Activated CD4-positive, alpha-beta T cell treated with anti-CD3 and anti-CD28 coated beads, Interleukin-2, amount 50 U/mL, for 48 hours (primary cell): ENCODE measurements around the gene STX11.
"Not testable (repeated sequence)": the region's sequence is repeated elsewhere in the genome, so short reads cannot be mapped to it uniquely, and the experiment has no call there.

Experiments
- DNase-seq, 2 experiments: peaks; one replicate each; pipeline ENCODE4 v3.0.0-alpha.2; 2020

The STX11 gene

DNA sequence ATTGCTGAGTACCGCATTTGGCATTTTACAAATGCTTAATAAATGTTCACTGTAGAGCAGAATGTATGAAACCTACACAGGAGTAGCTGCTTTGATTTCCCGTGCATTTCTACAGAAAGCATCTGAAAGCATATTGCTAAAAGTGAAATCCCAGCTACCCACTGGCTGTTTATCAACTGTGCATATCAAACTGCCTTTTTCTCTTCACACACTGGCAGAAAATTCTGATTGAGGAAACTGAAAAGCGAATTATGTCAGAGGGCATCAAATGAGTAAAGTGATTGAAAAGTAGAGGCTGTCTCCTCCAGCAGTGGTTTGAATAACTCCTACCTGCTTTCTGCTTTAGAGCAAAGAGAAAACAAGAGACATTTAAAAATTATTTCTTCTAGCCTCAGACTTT, 28.0 kb downstream of the STX11 start:
- DNase-seq = no peak

DNA sequence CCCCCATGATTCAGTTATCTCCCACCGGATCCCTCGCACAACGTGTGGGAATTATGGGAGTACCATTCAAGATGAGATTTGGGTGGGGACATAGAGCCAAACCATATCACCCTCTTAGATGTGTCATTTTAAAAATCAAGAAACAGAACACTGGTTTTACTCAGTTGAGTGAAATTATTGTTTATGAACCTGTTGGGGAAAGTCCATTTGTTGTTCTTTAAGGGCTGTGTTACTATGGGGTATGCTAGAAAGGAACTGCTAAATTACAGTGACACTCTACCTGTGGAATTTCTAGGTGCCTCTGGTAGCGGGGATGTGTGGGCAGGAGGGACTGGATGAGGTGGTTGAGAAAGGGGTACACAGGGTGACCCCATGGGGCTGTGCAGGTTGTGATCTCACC, 28.9 kb downstream of the STX11 start:
- peak; percentile 10 to 20 for DNase-seq

DNA sequence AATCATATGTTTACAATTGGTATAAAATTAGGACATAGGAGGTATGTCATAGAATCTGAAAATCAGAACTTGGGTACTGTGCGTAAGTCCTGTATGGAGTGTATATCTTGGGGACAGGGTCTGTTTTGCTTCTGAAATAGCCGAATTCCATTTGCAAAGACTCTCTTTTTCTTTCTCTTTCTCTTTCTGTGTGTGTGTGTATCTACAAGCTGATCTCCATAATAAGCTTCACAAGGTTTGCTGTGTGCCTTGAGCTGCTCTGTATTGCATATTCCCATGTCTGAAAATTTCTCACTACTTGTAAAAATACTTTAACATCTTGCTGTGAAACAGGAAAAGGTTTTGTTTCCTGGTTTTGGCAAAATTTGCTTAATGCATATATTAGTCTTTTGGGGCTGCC, 29.5 kb downstream of the STX11 start:
- DNase-seq = no peak

DNA sequence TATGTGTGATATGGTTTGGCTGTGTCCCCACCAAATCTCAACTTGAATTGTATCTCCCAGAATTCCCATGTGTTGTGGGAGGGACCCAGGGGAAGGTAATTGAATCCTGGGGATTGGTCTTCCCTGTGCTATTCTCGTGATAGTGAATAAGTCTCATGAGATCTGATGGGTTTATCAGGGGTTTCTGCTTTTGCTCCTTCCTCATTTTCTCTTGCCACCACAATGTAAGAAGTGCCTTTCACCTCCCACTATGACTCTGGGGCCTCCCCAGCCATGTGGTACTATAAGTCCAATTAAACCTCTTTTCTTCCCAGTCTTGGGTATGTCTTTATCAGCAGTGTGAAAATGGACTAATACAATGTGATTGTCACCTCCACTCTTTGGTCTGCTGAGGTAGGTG, 30.0 kb downstream of the STX11 start:
- DNase-seq = not testable (repeated sequence)

DNA sequence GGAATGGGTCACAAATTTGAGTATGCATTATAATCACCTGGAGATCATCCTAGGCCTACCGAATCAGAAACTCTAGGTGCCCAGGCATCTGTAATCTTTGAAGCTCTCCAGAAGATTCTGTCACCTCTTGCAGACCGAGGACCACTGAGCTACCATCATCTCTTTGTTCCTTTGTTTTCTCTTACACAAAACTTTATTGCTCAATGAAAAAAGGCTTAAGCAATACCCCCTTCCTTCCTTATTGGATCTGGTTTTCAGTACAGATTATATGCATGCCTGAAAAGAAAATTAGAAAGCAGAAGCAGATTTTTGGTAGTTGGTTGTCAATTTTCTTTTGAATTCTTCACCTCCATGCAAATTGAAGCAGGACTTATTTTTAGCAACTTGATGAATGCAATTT, 31.3 kb downstream of the STX11 start:
- DNase-seq = no peak

DNA sequence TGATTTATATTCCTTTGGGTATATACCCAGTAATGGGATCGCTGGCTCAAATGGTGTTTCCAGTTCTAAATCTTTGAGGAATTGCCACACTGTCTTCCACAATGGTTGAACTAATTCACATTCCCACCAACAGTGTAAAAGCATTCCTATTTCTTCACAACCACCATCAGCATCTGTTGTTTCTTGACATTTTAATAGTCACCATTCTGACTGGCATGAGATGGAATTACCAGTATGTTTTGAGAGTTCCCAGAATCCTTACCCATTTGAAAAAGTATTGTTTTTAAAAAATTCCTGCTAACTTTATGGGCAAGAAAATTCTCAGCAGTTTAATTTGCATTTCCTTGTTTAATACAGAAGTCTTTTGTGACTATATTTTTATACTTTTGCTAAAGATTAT, 33.9 kb downstream of the STX11 start:
- not testable (repeated sequence) for DNase-seq

DNA sequence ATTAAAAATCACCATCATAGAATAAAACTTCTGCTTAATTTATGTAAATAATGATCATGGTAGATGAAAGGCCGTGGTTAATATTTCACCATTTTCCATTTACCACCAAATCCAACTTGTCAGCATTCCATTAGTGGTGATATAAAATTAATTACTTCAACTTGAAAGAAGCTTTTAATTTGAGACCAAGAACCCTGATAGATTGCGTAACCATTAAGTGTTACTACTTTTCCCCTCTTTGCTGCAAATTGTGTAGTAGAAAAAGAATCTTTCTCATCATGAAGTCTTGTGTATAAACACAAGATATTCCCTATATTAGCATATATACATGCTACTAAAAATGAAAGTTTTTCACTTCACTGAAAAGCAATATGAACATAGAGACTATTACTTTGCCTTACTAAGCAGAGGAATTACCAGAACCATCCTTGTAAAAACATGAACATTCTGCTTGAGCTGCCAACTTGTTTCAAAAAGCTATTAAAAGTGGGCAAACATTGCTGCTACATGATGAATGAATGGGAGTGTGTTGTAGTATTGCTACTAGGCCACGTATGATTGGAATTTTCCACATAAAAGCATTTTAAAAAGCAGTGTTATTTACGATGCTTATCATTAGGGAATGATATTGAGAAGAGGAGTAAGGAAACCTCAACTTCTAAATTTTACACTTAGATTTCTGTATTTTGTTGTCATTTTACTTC, 35.0 kb downstream of the STX11 start:
- no peak for DNase-seq

DNA sequence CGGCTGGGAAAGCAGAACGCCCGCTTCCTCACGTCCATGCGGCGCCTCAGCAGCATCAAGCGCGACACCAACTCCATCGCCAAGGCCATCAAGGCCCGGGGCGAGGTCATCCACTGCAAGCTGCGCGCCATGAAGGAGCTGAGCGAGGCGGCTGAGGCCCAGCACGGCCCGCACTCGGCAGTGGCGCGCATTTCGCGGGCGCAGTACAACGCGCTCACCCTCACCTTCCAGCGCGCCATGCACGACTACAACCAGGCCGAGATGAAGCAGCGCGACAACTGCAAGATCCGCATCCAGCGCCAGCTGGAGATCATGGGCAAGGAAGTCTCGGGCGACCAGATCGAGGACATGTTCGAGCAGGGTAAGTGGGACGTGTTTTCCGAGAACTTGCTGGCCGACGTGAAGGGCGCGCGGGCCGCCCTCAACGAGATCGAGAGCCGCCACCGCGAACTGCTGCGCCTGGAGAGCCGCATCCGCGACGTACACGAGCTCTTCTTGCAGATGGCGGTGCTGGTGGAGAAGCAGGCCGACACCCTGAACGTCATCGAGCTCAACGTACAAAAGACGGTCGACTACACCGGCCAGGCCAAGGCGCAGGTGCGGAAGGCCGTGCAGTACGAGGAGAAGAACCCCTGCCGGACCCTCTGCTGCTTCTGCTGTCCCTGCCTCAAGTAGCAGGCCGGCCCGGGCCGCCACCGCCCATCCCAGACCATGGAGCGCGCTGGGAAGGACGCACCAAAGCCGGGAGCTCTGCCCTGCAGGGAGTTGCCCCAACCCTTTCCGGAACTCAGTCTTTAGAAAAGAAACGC, 36.7 kb downstream of the STX11 start:
- no peak for DNase-seq

DNA sequence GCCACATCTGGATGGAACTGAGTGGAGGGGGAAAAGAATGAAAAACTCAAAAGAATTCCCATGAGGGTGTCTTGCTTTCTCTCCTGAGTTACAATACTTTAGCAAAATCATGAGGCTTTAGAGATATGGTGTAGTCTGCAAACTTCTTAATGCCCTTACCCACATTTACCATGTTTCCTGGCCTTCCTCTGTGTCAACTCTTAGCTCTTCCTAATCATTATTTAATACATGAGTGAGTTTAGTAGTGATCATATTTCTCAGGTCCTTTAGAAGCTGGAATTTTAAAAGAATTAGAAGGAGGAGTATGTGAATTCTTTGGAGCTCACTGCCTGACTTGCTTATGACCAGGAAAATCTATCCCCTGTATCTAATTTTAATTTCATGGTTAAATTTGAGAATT, 39.0 kb downstream of the STX11 start:
- no peak for DNase-seq

DNA sequence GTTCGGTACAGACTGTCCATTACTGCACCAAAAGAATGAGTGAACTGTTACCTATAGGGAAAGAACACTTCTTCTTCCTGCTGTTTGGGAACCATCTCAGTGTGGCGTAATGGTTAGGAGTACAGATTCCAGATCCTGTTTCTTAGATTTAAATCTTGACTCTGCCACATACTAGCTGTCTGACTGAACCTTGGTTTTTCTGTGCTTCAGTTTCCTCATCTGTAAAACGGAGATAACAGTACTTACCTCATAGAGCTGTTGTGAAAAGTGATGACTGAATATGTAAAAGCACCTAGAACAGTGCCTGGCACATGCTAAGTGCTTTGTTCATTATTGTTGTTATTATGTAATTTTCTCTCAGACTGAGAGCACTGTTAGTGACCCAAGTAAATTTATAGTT, 39.8 kb downstream of the STX11 start:
- DNase-seq = no peak

DNA sequence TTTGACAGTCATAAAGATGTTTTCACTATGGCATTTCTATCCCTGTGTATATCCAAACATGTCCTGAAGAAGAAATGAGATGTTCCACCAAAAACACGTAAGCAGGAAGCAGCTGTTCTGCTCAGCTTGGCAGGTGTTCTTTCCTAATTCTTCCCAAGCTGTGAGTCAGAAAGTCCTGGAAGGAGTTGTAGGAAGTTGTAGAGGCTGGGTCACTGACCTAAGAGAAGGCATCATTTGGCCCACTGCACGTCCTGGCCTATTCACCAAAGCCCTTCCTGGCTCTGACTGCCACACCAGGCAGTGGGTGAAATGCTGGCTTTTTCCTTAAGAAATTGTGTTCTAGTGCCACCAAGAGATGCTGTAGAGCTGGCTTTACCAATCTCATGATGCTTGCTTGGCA, 40.3 kb downstream of the STX11 start:
- no peak for DNase-seq

DNA sequence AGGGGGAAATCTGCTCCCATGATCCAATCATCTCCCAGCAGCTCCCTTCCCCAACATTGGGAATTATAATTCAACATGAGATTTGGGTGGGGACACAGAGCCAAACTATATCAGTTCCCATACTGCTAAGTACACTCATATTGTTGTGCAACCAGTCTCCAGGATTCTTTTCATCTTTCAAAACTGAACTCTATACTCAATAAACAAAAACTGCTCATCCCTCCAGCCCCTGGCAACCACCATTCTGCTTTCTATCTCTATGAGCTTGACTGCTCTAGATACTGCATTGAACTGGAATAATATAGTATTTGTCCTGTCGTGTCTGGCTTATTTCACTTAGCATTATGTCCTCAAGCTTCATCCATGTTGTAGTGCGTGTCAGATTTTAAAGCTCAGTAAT, 42.9 kb downstream of the STX11 start:
- DNase-seq = no peak

DNA sequence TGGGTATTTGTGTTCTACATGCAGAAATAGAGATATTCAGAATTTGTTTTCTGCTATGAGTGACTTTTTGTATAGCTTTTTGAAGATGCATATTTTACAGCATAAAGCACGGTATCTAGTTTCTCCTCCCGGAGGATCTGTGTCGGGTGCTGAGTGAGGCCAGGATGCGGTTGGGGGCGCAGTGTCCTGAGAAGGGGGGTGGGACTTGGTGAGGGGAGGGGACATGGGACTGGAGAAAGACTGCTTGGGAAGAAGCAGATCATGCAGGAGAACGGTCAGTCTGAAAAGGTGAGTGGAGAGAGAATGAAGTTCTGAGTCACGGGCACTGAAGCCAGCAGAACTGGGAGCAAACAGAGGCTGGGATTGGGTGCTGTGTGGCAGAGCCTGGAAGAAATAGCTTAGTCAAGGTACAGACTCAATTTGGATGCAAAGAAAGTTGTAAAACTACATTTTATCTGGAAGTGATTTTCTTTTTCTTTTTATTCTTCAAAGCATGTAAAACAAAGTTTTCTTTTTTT, 44.0 kb downstream of the STX11 start:
- DNase-seq = no peak

DNA sequence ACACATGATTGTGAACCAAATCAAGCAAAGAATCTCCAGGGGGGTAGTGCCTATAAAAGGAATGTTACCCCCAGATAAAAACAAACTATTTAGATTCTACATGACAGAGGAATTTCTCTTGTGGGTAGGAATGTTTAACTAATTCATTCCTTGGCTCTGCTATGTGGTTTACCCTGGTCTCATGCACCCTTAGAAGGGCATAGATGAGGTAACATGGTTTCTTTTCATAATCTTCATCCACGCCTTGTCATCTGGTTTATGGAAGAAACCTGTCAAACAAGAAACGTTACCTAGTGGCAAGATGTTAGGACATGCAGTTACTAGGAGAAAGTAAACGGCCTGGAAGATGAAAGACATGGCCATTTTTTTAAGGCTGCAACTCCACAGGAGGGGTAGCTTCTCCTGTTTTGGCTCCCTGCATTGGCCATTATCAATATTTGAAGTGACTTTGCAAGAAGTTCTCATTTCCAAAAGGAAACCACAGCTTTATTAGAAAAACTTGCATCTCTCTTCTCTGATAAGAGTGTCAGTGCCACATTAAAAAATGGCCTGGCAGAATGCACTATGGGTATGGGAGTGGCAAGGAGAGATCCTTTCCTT, 45.5 kb downstream of the STX11 start:
- DNase-seq = no peak

DNA sequence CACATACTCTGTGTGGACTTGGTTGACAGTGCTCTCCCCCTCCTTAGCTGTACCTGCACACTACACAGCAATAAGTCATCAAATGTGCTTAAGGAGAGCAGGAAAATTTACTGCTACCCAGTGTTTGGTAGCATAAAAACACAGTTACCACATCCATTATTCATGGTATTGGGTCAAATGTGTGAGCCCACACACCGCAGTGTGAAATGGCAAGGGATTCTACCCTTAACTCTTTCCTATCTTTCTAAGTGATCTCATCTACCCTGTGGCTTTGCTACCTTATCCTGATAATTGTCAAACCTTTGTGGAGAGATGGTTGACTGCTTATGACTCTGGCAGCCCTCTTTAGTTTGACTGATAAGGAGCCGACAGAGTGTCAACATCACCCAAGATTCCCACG, 47.6 kb downstream of the STX11 start:
- DNase-seq = no peak

DNA sequence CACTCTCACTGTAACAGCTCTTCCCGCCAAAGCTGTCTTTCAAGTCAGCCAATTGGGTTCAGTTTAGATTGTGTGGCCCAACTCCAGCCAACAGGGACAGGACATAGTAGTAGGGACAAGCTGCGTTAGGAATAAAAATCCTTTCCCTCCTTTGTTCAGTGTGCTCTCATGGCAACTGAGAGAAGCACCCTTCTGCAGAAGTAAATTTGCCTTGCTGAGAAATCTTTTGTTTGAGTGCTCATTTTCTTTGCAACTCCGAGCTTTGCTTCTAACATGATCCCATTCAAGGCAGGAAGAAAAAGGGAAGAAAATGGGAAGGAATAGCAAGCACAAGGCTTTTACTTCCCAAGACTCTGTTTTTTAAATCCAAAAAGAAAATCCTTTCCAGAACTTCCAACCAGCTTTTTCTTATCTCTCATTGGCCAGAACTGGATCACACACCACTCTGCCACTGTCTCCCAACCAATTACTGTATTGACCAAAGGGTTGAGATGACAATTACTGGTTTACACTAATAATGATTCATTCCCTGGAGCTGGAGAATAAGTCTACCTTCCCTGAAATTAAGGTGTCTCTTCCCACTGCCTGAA, 52.7 kb downstream of the STX11 start:
- DNase-seq = no peak

DNA sequence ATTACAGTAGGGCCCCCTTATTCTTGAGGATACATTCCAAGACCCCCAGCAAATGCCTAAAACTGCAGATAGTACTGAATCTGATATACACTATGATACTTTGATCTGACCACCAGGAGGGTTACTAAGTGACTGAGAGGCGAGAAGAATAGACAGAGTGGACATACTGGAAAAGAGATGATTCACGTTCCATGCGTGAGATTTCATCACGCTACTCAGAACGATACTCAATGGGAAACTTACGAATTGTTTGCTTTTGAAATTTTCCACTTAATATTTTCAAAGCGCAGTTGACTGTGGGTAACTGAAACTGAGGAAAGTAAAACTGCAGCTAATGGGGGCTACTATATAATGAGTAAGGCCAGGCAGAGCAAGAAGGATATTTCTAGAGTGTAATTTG, 60.8 kb downstream of the STX11 start:
- no peak for DNase-seq

DNA sequence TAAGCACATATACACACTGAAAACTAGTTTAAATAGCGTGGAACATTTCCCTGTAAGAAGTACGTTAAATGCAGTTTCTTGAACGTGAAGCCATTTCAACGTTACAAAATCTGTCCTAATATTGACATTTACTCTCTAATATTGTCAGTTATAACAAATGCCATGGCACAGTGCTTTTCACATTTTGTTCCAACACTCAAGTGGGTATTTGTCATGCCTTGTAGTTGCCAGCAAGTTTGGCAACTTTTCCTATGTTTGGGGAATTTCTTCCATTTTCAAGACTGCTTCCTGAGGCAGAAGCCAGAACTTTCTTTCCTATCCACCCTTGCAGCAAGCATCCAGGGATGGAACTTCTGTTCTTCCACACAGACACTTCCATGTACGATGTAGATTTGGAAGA, 63.0 kb downstream of the STX11 start:
- DNase-seq = no peak

DNA sequence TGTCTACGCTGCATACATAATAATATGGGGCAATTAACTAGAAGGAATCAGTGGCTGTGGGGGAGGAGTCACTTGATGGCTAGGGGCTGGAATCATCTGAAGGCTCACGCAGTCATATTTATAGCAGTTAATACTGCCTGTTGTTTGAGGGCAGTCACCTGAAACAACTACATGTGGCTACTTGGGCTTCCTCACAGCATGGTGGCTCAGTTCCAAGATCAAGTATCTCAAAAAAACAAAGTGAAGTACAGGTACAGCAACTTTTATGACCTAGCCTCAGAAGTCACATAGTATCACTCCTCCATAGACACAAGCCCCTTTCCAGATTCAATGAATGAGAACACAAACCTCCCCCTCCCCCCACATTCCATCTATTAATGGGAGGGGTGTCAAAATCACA, 63.7 kb downstream of the STX11 start:
- no peak for DNase-seq

DNA sequence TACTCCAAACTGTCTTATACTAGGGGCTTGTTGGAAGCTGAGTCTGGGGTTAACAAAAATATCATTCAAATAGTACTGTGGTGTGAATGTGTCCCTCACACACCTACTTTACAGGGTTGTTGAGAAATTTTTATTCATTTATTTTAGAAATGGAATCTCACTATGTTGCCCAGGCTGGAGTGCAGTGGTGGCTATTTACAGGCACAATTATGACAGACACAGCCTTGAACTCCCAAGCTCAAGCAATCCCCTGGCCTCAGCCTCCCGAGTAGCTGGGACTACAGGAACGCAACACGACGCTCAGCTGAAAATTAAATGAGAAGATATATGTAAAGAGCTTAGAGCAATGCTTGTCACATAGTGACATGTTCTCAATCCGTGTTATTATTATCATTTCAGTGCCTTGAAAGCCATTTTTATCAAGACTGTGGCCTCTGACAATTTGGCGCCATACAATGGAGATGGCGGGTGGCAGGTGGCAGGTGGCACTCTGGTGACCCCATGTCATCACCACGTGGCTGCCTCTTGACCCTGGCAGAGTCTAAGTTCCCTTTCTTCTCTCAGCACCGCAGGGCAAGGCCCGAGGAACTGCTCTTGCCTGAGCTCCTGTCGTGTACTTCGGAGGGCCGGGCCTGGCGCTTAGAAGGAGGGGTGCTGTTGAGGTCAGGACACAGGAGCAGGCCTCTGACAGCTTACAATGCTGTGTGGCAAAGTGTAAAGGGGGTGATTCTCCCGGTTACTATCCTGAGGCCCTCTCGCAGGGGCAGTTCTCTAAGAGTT, 64.5 kb downstream of the STX11 start:
- no peak for DNase-seq

DNA sequence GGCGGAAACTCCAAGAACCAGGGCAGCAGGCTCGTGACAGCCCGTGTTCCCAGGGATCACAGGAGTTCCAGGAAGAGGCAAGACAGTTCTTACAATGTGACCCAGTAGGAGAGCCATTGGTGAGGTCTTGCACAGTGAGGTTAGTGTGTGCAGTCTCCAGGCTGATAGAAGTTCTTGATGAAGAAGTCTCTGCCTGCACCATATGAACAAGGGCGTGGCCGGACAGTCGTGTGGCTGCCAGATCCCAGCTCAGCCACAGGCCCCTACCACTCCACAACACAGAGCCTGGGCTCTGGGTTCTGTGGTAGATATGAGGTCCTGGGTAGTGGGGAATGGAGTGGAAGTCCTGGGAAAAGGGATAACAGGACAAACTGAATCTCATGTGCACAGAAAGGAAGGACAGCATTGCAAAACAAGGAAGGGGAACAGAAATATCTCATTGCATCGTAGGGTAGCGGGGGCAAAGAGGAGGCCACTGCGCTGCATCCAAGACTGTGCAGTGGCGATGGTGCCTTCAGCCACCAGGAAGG, 65.2 kb downstream of the STX11 start:
- DNase-seq = peak; percentile 23 to 35

DNA sequence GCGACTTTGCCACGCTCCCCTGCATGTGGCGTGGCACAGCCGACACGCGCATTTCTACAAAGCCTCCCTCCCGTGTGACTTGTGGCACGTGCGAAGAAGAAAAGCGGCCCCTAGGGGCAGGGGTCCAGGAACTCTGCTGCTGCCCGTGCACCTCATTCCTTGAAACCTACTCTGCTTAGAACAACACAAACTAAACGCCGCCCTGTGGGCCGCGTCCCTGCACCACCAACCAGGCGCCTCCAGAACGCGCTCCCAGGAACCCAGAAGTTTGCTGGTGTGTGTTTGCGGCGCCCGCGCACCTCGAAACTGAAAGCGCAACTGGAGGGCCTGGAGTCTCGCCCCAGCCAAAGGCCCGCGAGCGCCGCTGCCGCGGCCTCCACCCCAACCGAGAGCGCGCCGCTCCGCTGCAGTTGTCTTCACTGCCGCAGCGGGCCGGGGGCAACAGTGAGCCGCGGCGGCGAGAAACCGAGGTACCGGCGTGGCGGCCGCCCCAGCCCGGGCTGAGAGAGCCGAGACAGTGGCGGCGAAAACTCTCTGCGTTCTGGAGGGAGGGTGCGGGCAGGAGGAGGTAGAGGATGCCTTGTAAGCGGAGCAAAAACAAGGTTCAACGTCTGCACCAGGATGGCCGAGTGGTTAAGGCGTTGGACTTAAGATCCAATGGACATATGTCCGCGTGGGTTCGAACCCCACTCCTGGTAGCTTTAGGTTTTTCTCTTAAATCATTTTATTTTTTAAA, 65.8 kb downstream of the STX11 start:
- peak; percentile 90 to 92 for DNase-seq
